SU-DHL-6 (cell line): ENCODE data around the gene ZC3H8.
"Not testable (repeated sequence)": the region's sequence is repeated elsewhere in the genome, so short reads cannot be mapped to it uniquely, and the experiment has no call there.

ENCODE experiments used
- H2AFZ ChIP-seq: fragments of 200-600 bp; sonication (generic); 2 replicates; pipeline ENCODE4 v1.6.1; 2014; ENCODE audit warnings: low read depth, mild to moderate bottlenecking, moderate library complexity, mixed read lengths, antibody characterized with exemption, low read length; ENCODE audit not compliant: severe bottlenecking
- H3F3A ChIP-seq: fragments of 200-600 bp; shearing (Covaris generic); 2 replicates; pipeline ENCODE4 v1.6.0; 2016; ENCODE audit warnings: antibody characterized with exemption, mild to moderate bottlenecking; ENCODE audit not compliant: insufficient read depth
- H3K27ac ChIP-seq: fragments of 200-600 bp; sonication (generic); 2 replicates; pipeline ENCODE4 v1.5.1; 2016; ENCODE audit warnings: low read depth, mild to moderate bottlenecking, low read length, moderate library complexity, mixed read lengths
- H3K27me3 ChIP-seq: fragments of 200-600 bp; sonication (generic), shearing (Covaris generic); 2 replicates; pipeline ENCODE4 v1.6.0; 2014; ENCODE audit warnings: mild to moderate bottlenecking, low read length
- H3K36me3 ChIP-seq: fragments of 200-600 bp; sonication (generic); 2 replicates; pipeline ENCODE4 v1.6.1; 2014; ENCODE audit warnings: mild to moderate bottlenecking, low read length, mixed read lengths
- H3K4me2 ChIP-seq: fragments of 300-600, 200-600 bp; shearing (Covaris generic), sonication (generic); 2 replicates; pipeline ENCODE4 v1.6.0; 2014; ENCODE audit warnings: low read length, low read depth, mild to moderate bottlenecking; ENCODE audit not compliant: poor library complexity, severe bottlenecking
- H3K4me3 ChIP-seq: fragments of 200-600 bp; sonication (generic); 2 replicates; pipeline ENCODE4 v1.5.1; 2014; ENCODE audit warnings: antibody characterized with exemption, low read length, mild to moderate bottlenecking, mixed read lengths; ENCODE audit not compliant: insufficient read depth, poor library complexity, severe bottlenecking
- H3K79me2 ChIP-seq: fragments of 200-600 bp; sonication (generic); 2 replicates; pipeline ENCODE4 v1.6.1; 2014; ENCODE audit warnings: mild to moderate bottlenecking, low read length, moderate library complexity; ENCODE audit not compliant: insufficient read depth
- H3K9ac ChIP-seq: fragments of 200-600 bp; sonication (generic); 2 replicates; pipeline ENCODE4 v1.7.0; 2014; ENCODE audit warnings: mild to moderate bottlenecking, low read length
- H3K9me2 ChIP-seq: fragments of 200-600 bp; sonication (generic); replicated peaks from 2 replicates; pipeline ENCODE4 v1.6.1; 2014; ENCODE audit warnings: low read length; ENCODE audit not compliant: insufficient read depth
- H3K9me3 ChIP-seq: fragments of 200-600 bp; sonication (generic); 2 replicates; pipeline ENCODE4 v1.6.1; 2014; ENCODE audit warnings: low read length, mixed read lengths; ENCODE audit not compliant: insufficient read depth
- H4K20me1 ChIP-seq: fragments of 200-600 bp; sonication (generic); 2 replicates; pipeline ENCODE4 v1.6.1; 2014; ENCODE audit warnings: low read depth, mild to moderate bottlenecking, antibody characterized with exemption, low read length, moderate library complexity, mixed read lengths
- EZH2phosphoT487 ChIP-seq: fragments of 200-600 bp; sonication (generic), shearing (Covaris generic); conservative IDR thresholded peaks from 2 replicates; pipeline ENCODE4 v1.6.1; 2018; ENCODE audit warnings: mild to moderate bottlenecking, antibody characterized with exemption, low read length, moderate library complexity, mixed read lengths
- TF ChIP-seq, protein P1 (sequence below): fragments of 200-600 bp; sonication (generic); IDR thresholded peaks from one replicate; pipeline ENCODE4 v1.5.1; 2017; ENCODE audit warnings: antibody characterized with exemption, mild to moderate bottlenecking, low read length, moderate library complexity; ENCODE audit not compliant: insufficient read depth, poor library complexity, severe bottlenecking

The ZC3H8 gene

GRCh38 chr2:112216167-112216566, 38.7 kb downstream of the ZC3H8 start:
- Histone ChIP-seq H3K4me2 (no peak overlapping the region), H4K20me1 (no peaks in the 10 kb centered on the region), H3K27me3 (no peaks in the 10 kb centered on the region), H3K4me3 (no peak overlapping the region), H3K27ac (no peak overlapping the region), H3K9ac (no peak overlapping the region), H3K79me2 (no peaks in the 10 kb centered on the region), H3K36me3 (peaks cover 15% of the 10 kb centered on the region), H2AFZ (no peak overlapping the region), H3F3A (no peaks in the 10 kb centered on the region), H3K9me2 (no peaks in the 10 kb centered on the region), H3K9me3 (no peaks in the 10 kb centered on the region)
- TF ChIP-seq, protein P1, sequence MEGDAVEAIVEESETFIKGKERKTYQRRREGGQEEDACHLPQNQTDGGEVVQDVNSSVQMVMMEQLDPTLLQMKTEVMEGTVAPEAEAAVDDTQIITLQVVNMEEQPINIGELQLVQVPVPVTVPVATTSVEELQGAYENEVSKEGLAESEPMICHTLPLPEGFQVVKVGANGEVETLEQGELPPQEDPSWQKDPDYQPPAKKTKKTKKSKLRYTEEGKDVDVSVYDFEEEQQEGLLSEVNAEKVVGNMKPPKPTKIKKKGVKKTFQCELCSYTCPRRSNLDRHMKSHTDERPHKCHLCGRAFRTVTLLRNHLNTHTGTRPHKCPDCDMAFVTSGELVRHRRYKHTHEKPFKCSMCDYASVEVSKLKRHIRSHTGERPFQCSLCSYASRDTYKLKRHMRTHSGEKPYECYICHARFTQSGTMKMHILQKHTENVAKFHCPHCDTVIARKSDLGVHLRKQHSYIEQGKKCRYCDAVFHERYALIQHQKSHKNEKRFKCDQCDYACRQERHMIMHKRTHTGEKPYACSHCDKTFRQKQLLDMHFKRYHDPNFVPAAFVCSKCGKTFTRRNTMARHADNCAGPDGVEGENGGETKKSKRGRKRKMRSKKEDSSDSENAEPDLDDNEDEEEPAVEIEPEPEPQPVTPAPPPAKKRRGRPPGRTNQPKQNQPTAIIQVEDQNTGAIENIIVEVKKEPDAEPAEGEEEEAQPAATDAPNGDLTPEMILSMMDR = no peak

- not testable (repeated sequence) for H2AFZ ChIP-seq, H3K27ac ChIP-seq, H3F3A ChIP-seq, H3K79me2 ChIP-seq, H3K9ac ChIP-seq, H3K9me2 ChIP-seq, H3K36me3 ChIP-seq, H3K27me3 ChIP-seq, H4K20me1 ChIP-seq, H3K4me2 ChIP-seq, H3K4me3 ChIP-seq
- peaks cover 13% of the 10 kb centered on the region; the same call in 1 of the 2 replicates for H3K9me3 ChIP-seq
These were observed 46.9 kb downstream of the ZC3H8 start for GRCh38 chr2:112207905-112208304.

- H3K4me3 ChIP-seq = no peak overlapping the region
- no peaks in the 10 kb centered on the region for H3K9me2 ChIP-seq
- H2AFZ ChIP-seq = no peak overlapping the region
- no peak for TF ChIP-seq EZH2phosphoT487
- TF ChIP-seq, protein P1 = no peak
- H3K4me2 ChIP-seq = no peak overlapping the region
- H4K20me1 ChIP-seq = no peaks in the 10 kb centered on the region
- H3K27me3 ChIP-seq = no peaks in the 10 kb centered on the region
- H3K79me2 ChIP-seq = no peaks in the 10 kb centered on the region
- H3K27ac ChIP-seq = no peak overlapping the region
- peaks cover 20% of the 10 kb centered on the region; the same call in 1 of the 2 replicates for H3K9me3 ChIP-seq
- no peaks in the 10 kb centered on the region for H3F3A ChIP-seq
- H3K9ac ChIP-seq = no peak overlapping the region
- no peaks in the 10 kb centered on the region for H3K36me3 ChIP-seq
These were observed 50.4 kb downstream of the ZC3H8 start for GRCh38 chr2:112204411-112204810.

GRCh38 chr2:112201696-112202430, 53.0 kb downstream of the ZC3H8 start:
- Histone ChIP-seq H2AFZ (no peak overlapping the region), H3K27me3 (no peaks in the 10 kb centered on the region), H3K4me3 (no peak overlapping the region), H3K79me2 (no peaks in the 10 kb centered on the region), H4K20me1 (no peaks in the 10 kb centered on the region), H3K4me2 (no peak overlapping the region), H3K36me3 (no peaks in the 10 kb centered on the region), H3K9me3 (peaks cover 20% of the 10 kb centered on the region; the same call in 1 of the 2 replicates), H3F3A (no peaks in the 10 kb centered on the region), H3K9me2 (no peaks in the 10 kb centered on the region), H3K9ac (no peak overlapping the region), H3K27ac (no peak overlapping the region)
- TF ChIP-seq EZH2phosphoT487 = no peak
- TF ChIP-seq, protein P1 = no peak
